Measurements from ENCODE around the gene TMEM63A.

The TMEM63A gene

GRCh38 chr1:225828706-225829345, 53.4 kb downstream of the TMEM63A start:
- DNase-seq (ENCODE audit: extremely low read depth, low read depth): no peak
- no peak overlapping the region for H3K4me3 ChIP-seq (replicated peaks; ENCODE audit: low read depth, low read length)
- TF ChIP-seq, protein P1, sequence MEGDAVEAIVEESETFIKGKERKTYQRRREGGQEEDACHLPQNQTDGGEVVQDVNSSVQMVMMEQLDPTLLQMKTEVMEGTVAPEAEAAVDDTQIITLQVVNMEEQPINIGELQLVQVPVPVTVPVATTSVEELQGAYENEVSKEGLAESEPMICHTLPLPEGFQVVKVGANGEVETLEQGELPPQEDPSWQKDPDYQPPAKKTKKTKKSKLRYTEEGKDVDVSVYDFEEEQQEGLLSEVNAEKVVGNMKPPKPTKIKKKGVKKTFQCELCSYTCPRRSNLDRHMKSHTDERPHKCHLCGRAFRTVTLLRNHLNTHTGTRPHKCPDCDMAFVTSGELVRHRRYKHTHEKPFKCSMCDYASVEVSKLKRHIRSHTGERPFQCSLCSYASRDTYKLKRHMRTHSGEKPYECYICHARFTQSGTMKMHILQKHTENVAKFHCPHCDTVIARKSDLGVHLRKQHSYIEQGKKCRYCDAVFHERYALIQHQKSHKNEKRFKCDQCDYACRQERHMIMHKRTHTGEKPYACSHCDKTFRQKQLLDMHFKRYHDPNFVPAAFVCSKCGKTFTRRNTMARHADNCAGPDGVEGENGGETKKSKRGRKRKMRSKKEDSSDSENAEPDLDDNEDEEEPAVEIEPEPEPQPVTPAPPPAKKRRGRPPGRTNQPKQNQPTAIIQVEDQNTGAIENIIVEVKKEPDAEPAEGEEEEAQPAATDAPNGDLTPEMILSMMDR (IDR thresholded peaks at IDR 0.05; ENCODE audit: low read depth, low read length, missing control alignments): no peak

DNA sequence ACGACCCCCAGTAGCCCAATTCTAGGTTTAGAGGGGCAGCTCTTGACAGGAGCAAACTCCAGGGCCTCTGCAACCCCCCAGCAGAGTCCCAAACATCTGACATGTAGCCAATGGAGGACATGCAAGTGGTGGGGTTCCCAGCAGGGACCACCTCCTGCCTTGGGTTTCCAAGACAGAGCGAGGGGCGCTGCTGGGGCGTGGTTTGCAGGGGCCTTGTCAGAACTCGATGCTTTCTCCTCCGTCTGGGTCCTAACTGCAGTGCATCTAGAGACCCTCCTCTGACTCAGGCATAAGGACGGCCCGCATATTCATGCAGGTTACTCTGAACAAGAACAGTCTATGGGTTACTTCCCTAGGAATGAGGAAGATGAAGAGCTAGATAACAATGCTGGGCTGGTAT, 55.1 kb downstream of the TMEM63A start:
- TF ChIP-seq, protein P1 (IDR thresholded peaks at IDR 0.05; ENCODE audit: low read depth, low read length, missing control alignments): no peak
- H3K4me3 ChIP-seq (replicated peaks; ENCODE audit: low read depth, low read length): no peak overlapping the region
- no peak for DNase-seq (ENCODE audit: extremely low read depth, low read depth)

GRCh38 chr1:225825607-225826007, 56.6 kb downstream of the TMEM63A start:
- no peak for DNase-seq (ENCODE audit: extremely low read depth, low read depth)
- TF ChIP-seq, protein P1 (IDR thresholded peaks at IDR 0.05; ENCODE audit: low read depth, low read length, missing control alignments): no peak
- no peak overlapping the region for H3K4me3 ChIP-seq (replicated peaks; ENCODE audit: low read depth, low read length)

DNA sequence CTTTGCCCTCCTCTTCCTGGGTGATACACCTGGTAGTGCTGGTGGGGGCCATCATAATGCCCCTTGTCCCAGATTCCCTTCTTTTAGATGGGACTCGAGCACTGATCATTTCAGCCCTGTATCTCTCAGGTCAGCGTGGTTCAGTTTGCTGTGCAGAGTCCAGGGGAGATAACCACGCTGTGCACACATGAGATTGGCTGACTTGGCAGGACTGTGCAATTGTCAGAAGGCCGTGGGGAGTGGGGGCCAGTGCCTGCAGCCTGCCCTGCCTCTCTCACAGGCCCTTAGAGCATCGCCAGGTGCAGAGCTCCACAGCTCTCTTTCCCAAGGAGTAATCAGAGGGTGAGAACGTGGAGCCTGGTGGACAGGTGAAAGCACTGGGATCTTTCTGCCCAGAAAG, 57.1 kb downstream of the TMEM63A start:
- DNase-seq (ENCODE audit: extremely low read depth, low read depth): no peak
- H3K4me3 ChIP-seq (replicated peaks; ENCODE audit: low read depth, low read length): no peak overlapping the region
- TF ChIP-seq, protein P1 (IDR thresholded peaks at IDR 0.05; ENCODE audit: low read depth, low read length, missing control alignments): no peak

GRCh38 chr1:225824533-225824941, 57.6 kb downstream of the TMEM63A start:
- H3K4me3 ChIP-seq (replicated peaks; ENCODE audit: low read depth, low read length): no peak overlapping the region
- TF ChIP-seq, protein P1 (IDR thresholded peaks at IDR 0.05; ENCODE audit: low read depth, low read length, missing control alignments): no peak
- no peak for DNase-seq (ENCODE audit: extremely low read depth, low read depth)

DNA sequence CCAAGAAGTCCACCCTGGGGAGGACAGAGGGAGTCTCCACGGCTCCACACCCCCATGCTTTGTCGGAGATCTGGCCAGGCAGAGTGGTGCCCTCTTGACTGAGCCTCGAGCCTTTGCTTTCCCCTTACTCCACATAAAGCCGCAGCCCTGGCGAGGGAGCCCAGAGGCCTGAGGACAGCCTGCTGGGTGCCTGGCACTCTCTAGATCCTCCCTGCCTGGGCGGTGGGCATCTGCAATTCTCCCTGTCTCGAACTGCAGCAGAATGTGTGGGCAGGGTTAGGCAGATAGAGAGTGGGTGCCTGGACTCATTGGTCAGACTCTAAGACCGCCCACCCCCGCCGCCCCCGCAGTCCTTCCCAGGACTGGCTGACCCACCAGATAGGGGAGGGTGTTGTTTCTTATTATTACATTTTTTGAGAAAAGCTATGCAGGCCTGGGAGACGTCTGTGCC, 58.3 kb downstream of the TMEM63A start:
- no peak overlapping the region for H3K4me3 ChIP-seq (replicated peaks; ENCODE audit: low read depth, low read length)
- TF ChIP-seq, protein P1 (IDR thresholded peaks at IDR 0.05; ENCODE audit: low read depth, low read length, missing control alignments): no peak
- DNase-seq (ENCODE audit: extremely low read depth, low read depth): no peak
